Stimulated activated CD4-positive, alpha-beta T cell treated with anti-CD3 and anti-CD28 coated beads, TNF-alpha, amount 100 ng/mL, for 24 hours (primary cell): Measurements from ENCODE around the gene ASPRV1.
A peak's percentile ranks its signal among the peaks of the same experiment; 100 is the strongest.
"Not testable (repeated sequence)": the region's sequence is repeated elsewhere in the genome, so short reads cannot be mapped to it uniquely, and the experiment has no call there.

Experiments
- DNase-seq, 3 experiments: peaks; one replicate each; pipeline ENCODE4 v3.0.0-alpha.2; 2020; ENCODE audit warnings: low read depth in 3 of 3

Gene ASPRV1

GRCh38 chr2:69961496-69961895 is at the start of gene ASPRV1:
Gene ASPRV1, minus strand, starts transcription at chr2:69961631. Its CDS starts 195 bp downstream, at chr2:69961436.
- no peak for DNase-seq

- no peak for DNase-seq
Observed at GRCh38 chr2:70010576-70011111, 49.2 kb upstream of the ASPRV1 start.

GRCh38 chr2:70009762-70010575 is 48.5 kb upstream of the ASPRV1 start:
- no peak for DNase-seq

- no peak for DNase-seq
Observed at GRCh38 chr2:70008290-70008689, 46.9 kb upstream of the ASPRV1 start.

- no peak for DNase-seq
Observed at GRCh38 chr2:70007151-70007550, 45.7 kb upstream of the ASPRV1 start.

- DNase-seq = no peak
Observed at GRCh38 chr2:70006447-70006784, 45.0 kb upstream of the ASPRV1 start.

- DNase-seq = no peak
Observed at GRCh38 chr2:70005752-70006446, 44.5 kb upstream of the ASPRV1 start.

- DNase-seq = no peak
Observed at GRCh38 chr2:70005216-70005615, 43.8 kb upstream of the ASPRV1 start.

GRCh38 chr2:70003093-70003830 is 41.8 kb upstream of the ASPRV1 start:
- no peak for DNase-seq

GRCh38 chr2:70002241-70002899 is 40.9 kb upstream of the ASPRV1 start:
- no peak for DNase-seq

- not testable (repeated sequence) for DNase-seq
Observed at GRCh38 chr2:70000529-70000928, 39.1 kb upstream of the ASPRV1 start.

- no peak for DNase-seq
Observed at GRCh38 chr2:69998761-69999160, 37.3 kb upstream of the ASPRV1 start.

GRCh38 chr2:69997015-69997830 is 35.8 kb upstream of the ASPRV1 start:
- peak in 1 of 3 experiments; percentile 8 for DNase-seq

- no peak for DNase-seq
Observed at GRCh38 chr2:69995511-69995910, 34.1 kb upstream of the ASPRV1 start.

GRCh38 chr2:69994166-69994565 is 32.7 kb upstream of the ASPRV1 start:
- no peak for DNase-seq

GRCh38 chr2:69993708-69994107 is 32.3 kb upstream of the ASPRV1 start:
- no peak for DNase-seq

GRCh38 chr2:69993048-69993565 is 31.7 kb upstream of the ASPRV1 start:
- no peak for DNase-seq

- DNase-seq = no peak
Observed at GRCh38 chr2:69992310-69993047, 31.0 kb upstream of the ASPRV1 start.

- no peak for DNase-seq
Observed at GRCh38 chr2:69989441-69990105, 28.1 kb upstream of the ASPRV1 start.
